Karpas-422 (cell line): ENCODE measurements around the gene MYLIP. TPM values are rescaled to one million over a fixed set of nuclear protein-coding genes. Genes with fewer than 3 reads are reported as not detected.
A peak's percentile ranks its signal among the peaks of the same experiment; 100 is the strongest.

Experiments used
- DNase-seq: peaks from one replicate; pipeline ENCODE4 v3.0.0-alpha.2; 2015
- H2AFZ ChIP-seq: fragments of 200-600 bp; sonication (generic); 2 replicates; pipeline ENCODE4 v1.6.1; 2014; ENCODE audit warnings: antibody characterized with exemption, low read length, mixed read lengths
- H3K27ac ChIP-seq: fragments of 200-600 bp; sonication (generic); 2 replicates; pipeline ENCODE4 v1.5.1; 2014; ENCODE audit warnings: mild to moderate bottlenecking, low read length, moderate library complexity
- H3K27me3 ChIP-seq: fragments of 200-600 bp; sonication (generic); 2 replicates; pipeline ENCODE4 v1.6.1; 2014; ENCODE audit warnings: low read length, mixed read lengths
- H3K36me3 ChIP-seq: fragments of 200-600 bp; sonication (generic); 2 replicates; pipeline ENCODE4 v1.6.1; 2014; ENCODE audit warnings: low read length, mixed read lengths; ENCODE audit not compliant: insufficient read depth
- H3K4me1 ChIP-seq: fragments of 200-600 bp; sonication (generic); 2 replicates; pipeline ENCODE4 v1.6.1; 2014; ENCODE audit warnings: mild to moderate bottlenecking, low read length, mixed read lengths
- H3K4me2 ChIP-seq: fragments of 200-600 bp; sonication (generic); 2 replicates; pipeline ENCODE4 v1.6.1; 2014; ENCODE audit warnings: low read length, low read depth, mild to moderate bottlenecking; ENCODE audit not compliant: poor library complexity, severe bottlenecking
- H3K4me3 ChIP-seq: fragments of 200-600 bp; sonication (generic); 2 replicates; pipeline ENCODE4 v1.5.1; 2014; ENCODE audit warnings: mild to moderate bottlenecking, antibody characterized with exemption, low read length, mixed read lengths
- H3K79me2 ChIP-seq: fragments of 200-600 bp; sonication (generic); 2 replicates; pipeline ENCODE4 v1.6.1; 2014; ENCODE audit warnings: mild to moderate bottlenecking, low read length, mixed read lengths
- H3K9ac ChIP-seq: fragments of 200-600 bp; sonication (generic); 2 replicates; pipeline ENCODE4 v1.6.0; 2014; ENCODE audit warnings: low read length
- H3K9me2 ChIP-seq: fragments of 200-600 bp; sonication (generic), shearing (Covaris generic); replicated peaks from 2 replicates; pipeline ENCODE4 v1.6.0; 2014; ENCODE audit warnings: mild to moderate bottlenecking, low read length, moderate library complexity; ENCODE audit not compliant: insufficient read depth
- H3K9me3 ChIP-seq: fragments of 300-700, 200-600 bp; sonication (generic); 2 replicates; pipeline ENCODE4 v1.6.1; 2014; ENCODE audit warnings: low read length, mixed read lengths
- H4K20me1 ChIP-seq: fragments of 200-600 bp; sonication (generic); 2 replicates; pipeline ENCODE4 v1.6.1; 2014; ENCODE audit warnings: mild to moderate bottlenecking, antibody characterized with exemption, low read length, low read depth; ENCODE audit not compliant: insufficient read depth
- total RNA-seq: library from RNA; depleted of rRNA; stranded (reverse); fragments of >200 nt; shearing (Covaris generic); gene quantifications from 2 replicates; pipeline ENCODE4 v1.2.3, GENCODE V29; 2014; ENCODE audit warnings: low replicate concordance

The MYLIP gene
- total RNA-seq, 1 experiment from 2014 or later, result 71.0 TPM

- H3K9me3 ChIP-seq, result no peaks in the 10 kb centered on the region
- H3K27ac ChIP-seq, result peak overlapping the region; percentile 88
- H3K27me3 ChIP-seq, result no peaks in the 10 kb centered on the region; the same call in 1 of the 2 replicates
- peaks cover 24% of the 10 kb centered on the region for H4K20me1 ChIP-seq
- H3K4me2 ChIP-seq, result peak overlapping the region; percentile 88
- H3K4me1 ChIP-seq, result peaks cover 44% of the 10 kb centered on the region
- peaks cover 30% of the 10 kb centered on the region; the same call in 1 of the 2 replicates for H3K36me3 ChIP-seq
- peak overlapping the region; percentile 84 for H3K4me3 ChIP-seq
- peak overlapping the region; percentile 91 for H3K9ac ChIP-seq
- H2AFZ ChIP-seq, result no peak overlapping the region
- no peaks in the 10 kb centered on the region for H3K9me2 ChIP-seq
- DNase-seq, result peak; percentile 66
- peaks cover 57% of the 10 kb centered on the region for H3K79me2 ChIP-seq
Measured at GRCh38 chr6:16129623-16130401, 926 bp downstream of the MYLIP start.

DNA sequence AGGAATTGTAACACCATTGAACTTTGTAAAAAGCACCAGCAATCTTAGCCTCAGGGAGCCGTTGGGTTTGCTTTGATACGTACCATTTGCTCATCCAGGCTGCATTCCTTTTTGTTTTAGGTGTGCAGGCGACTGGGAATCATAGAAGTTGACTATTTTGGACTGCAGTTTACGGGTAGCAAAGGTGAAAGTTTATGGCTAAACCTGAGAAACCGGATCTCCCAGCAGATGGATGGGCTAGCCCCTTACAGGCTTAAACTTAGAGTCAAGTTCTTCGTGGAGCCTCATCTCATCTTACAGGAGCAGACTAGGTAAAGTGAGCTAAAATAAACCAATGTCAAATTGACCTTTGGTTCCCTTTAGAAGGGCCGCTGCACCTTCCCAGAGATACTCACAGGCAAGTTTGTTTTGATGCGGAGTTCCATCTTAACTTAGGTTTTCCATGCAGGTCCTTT is 1.6 kb downstream of the MYLIP start:
- peaks cover 24% of the 10 kb centered on the region for H4K20me1 ChIP-seq
- peaks cover 30% of the 10 kb centered on the region; the same call in 1 of the 2 replicates for H3K36me3 ChIP-seq
- peak overlapping the region; percentile 84 for H3K4me3 ChIP-seq
- DNase-seq, result peak; percentile 62
- peaks cover 50% of the 10 kb centered on the region for H3K4me1 ChIP-seq
- H3K9ac ChIP-seq, result peak overlapping the region; percentile 91
- peaks cover 63% of the 10 kb centered on the region for H3K79me2 ChIP-seq
- peak overlapping the region; percentile 88 for H3K4me2 ChIP-seq
- H3K9me2 ChIP-seq, result no peaks in the 10 kb centered on the region
- H3K27me3 ChIP-seq, result no peaks in the 10 kb centered on the region
- H2AFZ ChIP-seq, result no peak overlapping the region
- peak overlapping the region; percentile 88 for H3K27ac ChIP-seq
- no peaks in the 10 kb centered on the region for H3K9me3 ChIP-seq

- H3K36me3 ChIP-seq, result peaks cover 30% of the 10 kb centered on the region; the same call in 1 of the 2 replicates
- peak overlapping the region; percentile 88 for H3K4me2 ChIP-seq
- H3K4me3 ChIP-seq, result peak overlapping the region; percentile 84
- H3K27me3 ChIP-seq, result no peaks in the 10 kb centered on the region
- peak overlapping the region; percentile 91 for H3K9ac ChIP-seq
- H3K27ac ChIP-seq, result peak overlapping the region; percentile 88
- H3K4me1 ChIP-seq, result peaks cover 52% of the 10 kb centered on the region
- no peaks in the 10 kb centered on the region for H3K9me3 ChIP-seq
- peaks cover 24% of the 10 kb centered on the region for H4K20me1 ChIP-seq
- H3K9me2 ChIP-seq, result no peaks in the 10 kb centered on the region
- peak; percentile 90 for DNase-seq
- H3K79me2 ChIP-seq, result peaks cover 67% of the 10 kb centered on the region
- no peak overlapping the region for H2AFZ ChIP-seq
Measured at GRCh38 chr6:16130932-16131387, 2.1 kb downstream of the MYLIP start.

DNA sequence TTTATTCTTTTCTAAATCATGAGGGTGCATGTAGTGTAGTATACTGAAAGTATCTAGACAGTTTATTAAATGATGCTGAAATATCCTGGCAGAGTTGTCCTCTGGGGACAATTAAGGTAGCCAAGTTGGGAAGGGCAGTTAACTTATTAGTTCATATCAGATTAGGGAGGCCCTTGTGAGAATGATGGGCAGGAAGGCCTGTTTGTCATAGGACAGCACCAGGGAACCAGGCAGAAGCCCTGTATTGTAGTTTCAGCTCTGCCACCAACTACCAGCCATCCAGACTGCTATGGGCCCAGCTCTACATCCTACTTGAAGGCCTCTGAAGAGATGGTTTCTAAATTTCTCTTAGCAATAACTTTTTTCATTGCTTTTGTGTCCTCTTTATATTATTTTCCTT is 4.0 kb downstream of the MYLIP start:
- Histone ChIP-seq H3K79me2 (peaks cover 87% of the 10 kb centered on the region), H4K20me1 (peaks cover 29% of the 10 kb centered on the region), H3K9me3 (no peaks in the 10 kb centered on the region), H3K36me3 (peaks cover 44% of the 10 kb centered on the region; the same call in 1 of the 2 replicates), H3K9ac (peak overlapping the region; percentile 25; the same call in 1 of the 2 replicates), H2AFZ (no peak overlapping the region), H3K27ac (peak overlapping the region; percentile 88; the same call in 1 of the 2 replicates), H3K4me1 (peaks cover 70% of the 10 kb centered on the region), H3K9me2 (no peaks in the 10 kb centered on the region), H3K4me3 (peak overlapping the region; percentile 84), H3K4me2 (peak overlapping the region; percentile 88), H3K27me3 (no peaks in the 10 kb centered on the region)
- DNase-seq, result no peak

- H3K9me3 ChIP-seq, result no peaks in the 10 kb centered on the region
- peak overlapping the region; percentile 88 for H3K4me2 ChIP-seq
- no peaks in the 10 kb centered on the region for H3K27me3 ChIP-seq
- H2AFZ ChIP-seq, result no peak overlapping the region
- peaks cover 72% of the 10 kb centered on the region for H3K4me1 ChIP-seq
- H3K9ac ChIP-seq, result no peak overlapping the region
- peaks cover 97% of the 10 kb centered on the region for H3K79me2 ChIP-seq
- H3K4me3 ChIP-seq, result no peak overlapping the region
- H3K36me3 ChIP-seq, result peaks cover 51% of the 10 kb centered on the region; the same call in 1 of the 2 replicates
- DNase-seq, result no peak
- 0 out of 2 replicates have a peak overlapping the region, but pooled peaks have one; percentile 24 for H3K27ac ChIP-seq
- H3K9me2 ChIP-seq, result no peaks in the 10 kb centered on the region
- peaks cover 38% of the 10 kb centered on the region for H4K20me1 ChIP-seq
Measured at GRCh38 chr6:16134430-16134829, 5.5 kb downstream of the MYLIP start.

DNA sequence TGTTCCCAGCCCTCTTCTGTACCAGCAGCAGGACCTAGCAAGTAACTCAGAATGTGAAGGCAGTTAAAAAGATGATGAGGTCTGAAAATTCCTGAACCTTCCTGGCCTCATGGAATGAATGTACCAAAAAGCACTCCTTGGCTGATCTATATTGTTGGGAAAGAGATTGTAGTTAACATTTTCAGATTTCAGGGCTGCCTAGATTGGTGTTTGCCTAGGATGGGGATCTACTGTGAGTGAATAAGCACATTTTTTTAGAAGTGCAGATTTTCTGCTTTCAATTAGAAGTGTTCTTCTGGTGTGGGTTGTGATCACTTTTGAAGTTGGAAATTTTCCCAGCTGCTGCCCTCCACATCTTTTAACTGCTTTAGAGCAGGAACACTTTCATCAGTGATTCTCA is 6.2 kb downstream of the MYLIP start:
- Histone ChIP-seq H3K4me1 (peaks cover 72% of the 10 kb centered on the region), H3K36me3 (peaks cover 54% of the 10 kb centered on the region; the same call in 1 of the 2 replicates)

GRCh38 chr6:16136091-16136490 is 7.2 kb downstream of the MYLIP start:
- DNase-seq, result no peak
- H3K9me2 ChIP-seq, result no peaks in the 10 kb centered on the region
- H3K36me3 ChIP-seq, result peaks cover 61% of the 10 kb centered on the region; the same call in 1 of the 2 replicates
- peaks cover 66% of the 10 kb centered on the region for H3K4me1 ChIP-seq
- no peak overlapping the region for H2AFZ ChIP-seq
- no peaks in the 10 kb centered on the region for H3K27me3 ChIP-seq
- H3K79me2 ChIP-seq, result peaks cover 99% of the 10 kb centered on the region
- peak overlapping the region; percentile 36 for H3K4me2 ChIP-seq
- H4K20me1 ChIP-seq, result peaks cover 29% of the 10 kb centered on the region; the same call in 1 of the 2 replicates
- no peaks in the 10 kb centered on the region for H3K9me3 ChIP-seq
- no peak overlapping the region for H3K27ac ChIP-seq
- H3K4me3 ChIP-seq, result no peak overlapping the region
- no peak overlapping the region for H3K9ac ChIP-seq

More for the DNA sequence above, 6.2 kb downstream of the MYLIP start:
- peaks cover 33% of the 10 kb centered on the region for H4K20me1 ChIP-seq
- H3K4me3 ChIP-seq, result no peak overlapping the region
- H3K9me2 ChIP-seq, result no peaks in the 10 kb centered on the region
- no peak overlapping the region for H2AFZ ChIP-seq
- no peaks in the 10 kb centered on the region for H3K27me3 ChIP-seq
- peak overlapping the region; percentile 88 for H3K4me2 ChIP-seq
- no peaks in the 10 kb centered on the region for H3K9me3 ChIP-seq
- H3K79me2 ChIP-seq, result peaks cover 97% of the 10 kb centered on the region
- H3K9ac ChIP-seq, result no peak overlapping the region
- DNase-seq, result no peak
- no peak overlapping the region for H3K27ac ChIP-seq
